Loucy (cell line): ENCODE data around the gene MALT1.

Experiments
- H2AFZ ChIP-seq: fragments of 200-600 bp; sonication (generic); 2 replicates; pipeline ENCODE4 v1.6.0; 2016; ENCODE audit warnings: antibody characterized with exemption, mild to moderate bottlenecking, low read length, moderate library complexity
- H3F3A ChIP-seq: fragments of 200-600 bp; 2 replicates; pipeline ENCODE4 v1.6.0; 2016; ENCODE audit warnings: antibody characterized with exemption, low read depth, mild to moderate bottlenecking
- H3K27me3 ChIP-seq: fragments of 200-600 bp; sonication (generic); 2 replicates; pipeline ENCODE4 v1.6.1; 2014; ENCODE audit warnings: low read length, mild to moderate bottlenecking; ENCODE audit not compliant: insufficient read depth, poor library complexity, severe bottlenecking
- H3K36me3 ChIP-seq: fragments of 200-600 bp; sonication (generic); 2 replicates; pipeline ENCODE4 v1.6.1; 2016; ENCODE audit warnings: low read length; ENCODE audit not compliant: insufficient read depth
- H3K4me1 ChIP-seq: fragments of 200-600 bp; sonication (generic); 2 replicates; pipeline ENCODE4 v1.5.1; 2014; ENCODE audit warnings: low read length, mild to moderate bottlenecking; ENCODE audit not compliant: insufficient read depth, poor library complexity, severe bottlenecking
- H3K4me2 ChIP-seq: fragments of 200-600 bp; sonication (generic); 2 replicates; pipeline ENCODE4 v1.6.0; 2014; ENCODE audit warnings: antibody characterized with exemption, low read length, low read depth, mild to moderate bottlenecking; ENCODE audit not compliant: poor library complexity, severe bottlenecking
- H3K4me3 ChIP-seq: fragments of 200-600 bp; sonication (generic); 2 replicates; pipeline ENCODE4 v1.5.1; 2014; ENCODE audit warnings: low read length, mild to moderate bottlenecking, mixed read lengths; ENCODE audit not compliant: poor library complexity, severe bottlenecking
- H3K79me2 ChIP-seq: fragments of 200-600 bp; sonication (generic); 2 replicates; pipeline ENCODE4 v1.6.1; 2014; ENCODE audit warnings: low read length; ENCODE audit not compliant: insufficient read depth
- H3K9ac ChIP-seq: fragments of 200-600 bp; sonication (generic); 2 replicates; pipeline ENCODE4 v1.6.0; 2014; ENCODE audit warnings: mild to moderate bottlenecking, low read depth, low read length, moderate library complexity; ENCODE audit not compliant: poor library complexity, severe bottlenecking
- H3K9me2 ChIP-seq: fragments of 200-600 bp; sonication (generic); replicated peaks from 2 replicates; pipeline ENCODE4 v1.6.1; 2016; ENCODE audit warnings: low read depth, low read length, mixed read lengths
- H3K9me3 ChIP-seq: fragments of 200-600 bp; sonication (generic); 2 replicates; pipeline ENCODE4 v1.6.1; 2014; ENCODE audit warnings: mild to moderate bottlenecking, antibody characterized with exemption, low read length, low read depth; ENCODE audit not compliant: insufficient read depth
- H4K20me1 ChIP-seq: fragments of 200-600 bp; sonication (generic); 2 replicates; pipeline ENCODE4 v1.6.0; 2014; ENCODE audit warnings: antibody characterized with exemption, low read length, mild to moderate bottlenecking; ENCODE audit not compliant: insufficient read depth, poor library complexity, severe bottlenecking
- EZH2phosphoT487 ChIP-seq: fragments of 200-600 bp; IDR thresholded peaks from 2 replicates; pipeline ENCODE4 v1.6.1; 2018; ENCODE audit warnings: antibody characterized with exemption, mild to moderate bottlenecking, moderate library complexity, borderline replicate concordance
- TF ChIP-seq, protein P1 (sequence below): fragments of 200-600 bp; sonication (generic); conservative IDR thresholded peaks from 2 replicates; pipeline ENCODE4 v1.5.1; 2014; ENCODE audit warnings: mild to moderate bottlenecking, antibody characterized with exemption, low read length

Gene MALT1

GRCh38 chr18:58732471-58732870, 61.2 kb downstream of the MALT1 start:
- H3K79me2 ChIP-seq = no peaks in the 10 kb centered on the region
- no peak overlapping the region for H2AFZ ChIP-seq

GRCh38 chr18:58733866-58734265, 62.6 kb downstream of the MALT1 start:
- Histone ChIP-seq H3K79me2 (no peaks in the 10 kb centered on the region), H3K9me2 (no peaks in the 10 kb centered on the region), H3K4me1 (no peaks in the 10 kb centered on the region), H3K4me2 (no peak overlapping the region), H2AFZ (no peak overlapping the region), H3K27me3 (no peaks in the 10 kb centered on the region), H4K20me1 (no peaks in the 10 kb centered on the region), H3K36me3 (peaks cover 19% of the 10 kb centered on the region; the same call in 1 of the 2 replicates), H3F3A (no peaks in the 10 kb centered on the region), H3K9ac (no peak overlapping the region), H3K4me3 (no peak overlapping the region), H3K9me3 (no peaks in the 10 kb centered on the region)
- no peak for TF ChIP-seq EZH2phosphoT487
- TF ChIP-seq, protein P1, sequence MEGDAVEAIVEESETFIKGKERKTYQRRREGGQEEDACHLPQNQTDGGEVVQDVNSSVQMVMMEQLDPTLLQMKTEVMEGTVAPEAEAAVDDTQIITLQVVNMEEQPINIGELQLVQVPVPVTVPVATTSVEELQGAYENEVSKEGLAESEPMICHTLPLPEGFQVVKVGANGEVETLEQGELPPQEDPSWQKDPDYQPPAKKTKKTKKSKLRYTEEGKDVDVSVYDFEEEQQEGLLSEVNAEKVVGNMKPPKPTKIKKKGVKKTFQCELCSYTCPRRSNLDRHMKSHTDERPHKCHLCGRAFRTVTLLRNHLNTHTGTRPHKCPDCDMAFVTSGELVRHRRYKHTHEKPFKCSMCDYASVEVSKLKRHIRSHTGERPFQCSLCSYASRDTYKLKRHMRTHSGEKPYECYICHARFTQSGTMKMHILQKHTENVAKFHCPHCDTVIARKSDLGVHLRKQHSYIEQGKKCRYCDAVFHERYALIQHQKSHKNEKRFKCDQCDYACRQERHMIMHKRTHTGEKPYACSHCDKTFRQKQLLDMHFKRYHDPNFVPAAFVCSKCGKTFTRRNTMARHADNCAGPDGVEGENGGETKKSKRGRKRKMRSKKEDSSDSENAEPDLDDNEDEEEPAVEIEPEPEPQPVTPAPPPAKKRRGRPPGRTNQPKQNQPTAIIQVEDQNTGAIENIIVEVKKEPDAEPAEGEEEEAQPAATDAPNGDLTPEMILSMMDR = no peak

More at GRCh38 chr18:58732471-58732870, 61.2 kb downstream of the MALT1 start:
- Histone ChIP-seq H3K9ac (no peak overlapping the region), H3K4me2 (no peak overlapping the region), H3K27me3 (no peaks in the 10 kb centered on the region), H3K4me1 (no peaks in the 10 kb centered on the region), H3F3A (no peaks in the 10 kb centered on the region), H3K9me2 (no peaks in the 10 kb centered on the region), H3K36me3 (peaks cover 19% of the 10 kb centered on the region; the same call in 1 of the 2 replicates), H3K4me3 (no peak overlapping the region), H3K9me3 (no peaks in the 10 kb centered on the region), H4K20me1 (no peaks in the 10 kb centered on the region)
- TF ChIP-seq EZH2phosphoT487 = no peak
- TF ChIP-seq, protein P1 = no peak

GRCh38 chr18:58738322-58738721, 67.1 kb downstream of the MALT1 start:
- Histone ChIP-seq H2AFZ (no peak overlapping the region), H3K36me3 (peaks cover 18% of the 10 kb centered on the region; the same call in 1 of the 2 replicates)
- TF ChIP-seq, protein P1 = no peak
- TF ChIP-seq EZH2phosphoT487 = no peak

More at GRCh38 chr18:58738322-58738721, 67.1 kb downstream of the MALT1 start:
- no peaks in the 10 kb centered on the region for H3K27me3 ChIP-seq
- no peaks in the 10 kb centered on the region for H4K20me1 ChIP-seq
- no peak overlapping the region for H3K4me2 ChIP-seq
- H3K79me2 ChIP-seq = no peaks in the 10 kb centered on the region
- H3K9me2 ChIP-seq = no peaks in the 10 kb centered on the region
- no peak overlapping the region for H3K4me3 ChIP-seq
- no peaks in the 10 kb centered on the region for H3K9me3 ChIP-seq
- no peaks in the 10 kb centered on the region for H3K4me1 ChIP-seq
- H3K9ac ChIP-seq = no peak overlapping the region
- no peaks in the 10 kb centered on the region for H3F3A ChIP-seq
